Lower leg skin (tissue), 3 donors: ENCODE data around the gene CCDC146.

Source experiments
- CTCF ChIP-seq, 3 donors: fragments of 450-650 bp; IDR thresholded peaks; one replicate each; pipeline ENCODE4 v1.5.1; 2016; ENCODE audit warnings: antibody characterized with exemption in 3 of 3, mild to moderate bottlenecking in 3 of 3, moderate library complexity in 2 of 3
- POLR2A ChIP-seq, 2 donors: fragments of 450-650 bp; IDR thresholded peaks; one replicate each; pipeline ENCODE4 v1.6.1; 2016 to 2017; ENCODE audit warnings: antibody characterized with exemption in 2 of 2, mild to moderate bottlenecking in 1 of 2, moderate library complexity in 1 of 2

GRCh38 chr7:77315182-77315591 is 192.8 kb downstream of the CCDC146 start:
- TF ChIP-seq CTCF (IDR thresholded peaks at IDR 0.05) (no peak), POLR2A (IDR thresholded peaks at IDR 0.05) (no peak)
